H7 (cell line): Measurements from ENCODE around the gene EEF1A1. TPM values are rescaled to one million over a fixed set of nuclear protein-coding genes. Genes with fewer than 3 reads are reported as not detected.
"Not testable (repeated sequence)": the region's sequence is repeated elsewhere in the genome, so short reads cannot be mapped to it uniquely, and the experiment has no call there.

ENCODE experiments used
- DNase-seq: peaks from one replicate; pipeline ENCODE4 v3.0.0; 2012
- H3K27me3 ChIP-seq: 2 replicates; pipeline ENCODE4 v1.6.0; 2011; ENCODE audit warnings: mild to moderate bottlenecking, low read length; ENCODE audit not compliant: control insufficient read depth, insufficient read depth
- H3K36me3 ChIP-seq: replicated peaks from 2 replicates; pipeline ENCODE4 v1.5.1; 2011; ENCODE audit warnings: low read length; ENCODE audit not compliant: control insufficient read depth, insufficient read depth
- H3K4me3 ChIP-seq: 2 replicates; pipeline ENCODE4 v1.5.1; 2011; ENCODE audit warnings: low read depth, mild to moderate bottlenecking, control low read depth, low read length, moderate library complexity; ENCODE audit not compliant: insufficient read depth
- total RNA-seq: library from RNA; depleted of rRNA; stranded (reverse); fragments of >200 nt; shearing (Covaris generic); gene quantifications from 2 replicates; pipeline ENCODE4 v1.2.3, GENCODE V29; 2014; rRNA removed

Gene EEF1A1
- 12,173 and 12,318 TPM in 2 replicates for total RNA-seq

DNA sequence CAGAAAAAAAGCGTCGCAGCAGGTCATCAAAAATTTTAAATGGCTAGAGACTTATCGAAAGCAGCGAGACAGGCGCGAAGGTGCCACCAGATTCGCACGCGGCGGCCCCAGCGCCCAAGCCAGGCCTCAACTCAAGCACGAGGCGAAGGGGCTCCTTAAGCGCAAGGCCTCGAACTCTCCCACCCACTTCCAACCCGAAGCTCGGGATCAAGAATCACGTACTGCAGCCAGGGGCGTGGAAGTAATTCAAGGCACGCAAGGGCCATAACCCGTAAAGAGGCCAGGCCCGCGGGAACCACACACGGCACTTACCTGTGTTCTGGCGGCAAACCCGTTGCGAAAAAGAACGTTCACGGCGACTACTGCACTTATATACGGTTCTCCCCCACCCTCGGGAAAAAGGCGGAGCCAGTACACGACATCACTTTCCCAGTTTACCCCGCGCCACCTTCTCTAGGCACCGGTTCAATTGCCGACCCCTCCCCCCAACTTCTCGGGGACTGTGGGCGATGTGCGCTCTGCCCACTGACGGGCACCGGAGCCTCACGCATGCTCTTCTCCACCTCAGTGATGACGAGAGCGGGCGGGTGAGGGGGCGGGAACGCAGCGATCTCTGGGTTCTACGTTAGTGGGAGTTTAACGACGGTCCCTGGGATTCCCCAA lies at the start of gene EEF1A1:
TSS of gene EEF1A1 (minus strand) at position 345 of the 663 bp plus-strand sequence. CDS start 1,006 bp downstream, outside the sequence.
- no peaks in the 10 kb centered on the region for H3K27me3 ChIP-seq
- H3K36me3 ChIP-seq: peaks cover 30% of the 10 kb centered on the region
- DNase-seq: peak; percentile 95

DNA sequence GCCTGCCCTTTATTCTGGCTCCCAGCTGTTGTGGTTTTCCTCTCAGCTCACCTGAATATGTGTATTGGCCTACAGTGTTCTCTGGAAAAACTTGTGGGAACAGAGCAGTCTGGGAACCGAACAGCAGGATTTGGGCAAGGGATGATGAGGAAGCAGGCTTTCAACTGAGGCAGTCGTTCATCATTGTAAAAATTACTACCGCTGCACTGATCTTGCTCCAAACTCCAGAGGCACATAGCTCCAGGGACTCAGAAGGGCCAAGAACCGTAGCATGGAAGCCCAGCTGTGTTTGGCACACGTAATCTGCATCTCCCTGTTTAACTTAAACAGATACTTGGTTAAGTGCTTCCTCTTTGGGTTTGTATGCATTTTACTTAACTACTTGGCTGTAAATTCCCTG lies 48.3 kb upstream of the EEF1A1 start:
- no peaks in the 10 kb centered on the region for H3K36me3 ChIP-seq
- no peak for DNase-seq
- H3K4me3 ChIP-seq: no peak overlapping the region
- H3K27me3 ChIP-seq: no peaks in the 10 kb centered on the region

More for the DNA sequence above, at the start of gene EEF1A1:
- peak within 1 kb of the TSS; percentile 91 for H3K4me3 ChIP-seq

DNA sequence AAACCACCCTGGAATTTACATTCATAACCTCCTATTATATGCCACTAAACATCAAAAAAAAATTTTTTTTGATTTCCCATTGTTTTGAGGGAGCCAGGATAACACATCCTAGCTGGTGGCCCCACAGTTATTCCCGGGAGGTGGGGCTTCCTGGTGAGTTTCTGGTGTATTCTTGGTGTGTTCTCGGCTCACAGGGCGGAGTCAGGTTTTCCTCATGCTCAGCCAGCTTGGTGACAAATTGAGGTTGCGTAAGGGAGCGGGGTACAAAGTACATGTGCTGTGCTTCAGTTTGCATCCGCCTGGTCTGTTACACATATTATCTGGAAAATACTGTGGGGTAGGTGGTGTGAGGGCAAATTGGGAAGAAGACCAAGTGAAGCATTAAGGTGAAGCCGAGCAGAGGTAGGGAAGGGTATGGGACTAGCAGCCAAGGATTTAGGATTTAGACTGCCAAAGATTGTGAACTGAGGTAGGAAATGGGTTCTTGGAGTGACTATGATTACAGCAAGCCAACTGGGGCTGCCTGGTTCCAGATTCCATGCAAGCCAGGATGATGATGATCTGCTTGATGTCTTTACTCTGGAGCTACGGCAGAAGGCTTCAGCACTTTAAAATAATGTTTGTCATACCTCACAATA lies 46.2 kb upstream of the EEF1A1 start:
- H3K36me3 ChIP-seq: no peaks in the 10 kb centered on the region
- H3K4me3 ChIP-seq: no peak overlapping the region
- no peak for DNase-seq
- H3K27me3 ChIP-seq: no peaks in the 10 kb centered on the region

GRCh38 chr6:73566486-73566871 lies 45.6 kb upstream of the EEF1A1 start:
- H3K4me3 ChIP-seq, DNase-seq, H3K36me3 ChIP-seq, H3K27me3 ChIP-seq: not testable (repeated sequence)

DNA sequence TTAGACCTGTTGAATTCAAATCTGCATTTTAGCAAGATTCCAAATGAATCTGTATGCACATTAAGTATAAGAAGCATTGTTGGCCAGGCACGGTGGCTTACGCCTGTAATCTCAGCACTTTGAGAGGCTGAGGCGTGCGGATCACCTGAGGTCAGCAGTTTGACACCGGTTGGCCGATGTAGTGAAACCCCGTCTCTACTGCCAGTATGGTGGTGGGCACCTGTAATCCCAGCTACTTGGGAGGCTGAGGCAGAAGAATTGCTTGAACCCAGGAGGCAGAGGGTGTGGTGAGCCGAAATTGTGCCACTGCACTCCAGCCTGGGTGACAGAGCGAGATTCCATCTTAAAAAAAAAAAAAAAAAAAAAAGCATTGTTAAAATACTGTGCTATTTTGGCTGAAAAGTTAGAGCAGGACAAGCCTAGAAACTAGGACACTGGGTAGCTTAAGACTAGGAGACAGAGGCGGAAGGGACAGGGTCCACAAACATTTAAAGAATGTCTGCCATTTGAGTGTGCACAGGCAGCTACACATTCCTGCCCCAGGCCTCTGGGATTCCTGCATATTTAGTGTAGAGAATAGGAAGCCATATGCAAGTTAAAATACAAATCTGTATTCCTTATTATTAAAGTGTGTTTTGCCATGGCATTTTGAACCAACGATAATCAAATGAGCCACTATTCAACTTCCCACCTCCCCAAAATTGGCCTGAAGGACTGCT lies 45.1 kb upstream of the EEF1A1 start:
- Histone ChIP-seq H3K4me3 (no peak overlapping the region), H3K36me3 (no peaks in the 10 kb centered on the region), H3K27me3 (no peaks in the 10 kb centered on the region)
- peak; percentile 79 for DNase-seq

- H3K36me3 ChIP-seq: no peaks in the 10 kb centered on the region
- H3K27me3 ChIP-seq: no peaks in the 10 kb centered on the region
- DNase-seq: no peak
- no peak overlapping the region for H3K4me3 ChIP-seq
Measured at GRCh38 chr6:73564578-73565345, 43.9 kb upstream of the EEF1A1 start.

DNA sequence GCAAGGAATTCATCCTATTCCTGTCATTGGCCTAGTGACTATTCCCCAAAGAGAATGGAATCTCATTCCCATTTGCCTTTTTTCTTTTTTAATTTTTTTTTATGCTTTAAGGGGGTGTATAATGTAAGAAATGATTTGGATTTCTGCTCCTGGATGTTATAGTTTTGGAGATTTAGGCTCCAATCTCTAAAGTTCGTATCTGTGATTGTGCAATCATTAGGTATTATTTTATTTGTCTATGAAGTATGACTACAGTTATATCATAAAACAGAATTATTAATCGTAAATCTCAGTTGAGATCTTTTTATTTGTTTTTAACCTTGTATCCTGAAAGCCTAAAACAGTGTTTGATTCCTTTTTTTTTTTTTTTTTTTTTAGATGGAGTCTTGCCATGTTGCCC lies 41.7 kb upstream of the EEF1A1 start:
- Histone ChIP-seq H3K36me3 (no peaks in the 10 kb centered on the region), H3K27me3 (no peaks in the 10 kb centered on the region), H3K4me3 (no peak overlapping the region)
- DNase-seq: no peak

DNA sequence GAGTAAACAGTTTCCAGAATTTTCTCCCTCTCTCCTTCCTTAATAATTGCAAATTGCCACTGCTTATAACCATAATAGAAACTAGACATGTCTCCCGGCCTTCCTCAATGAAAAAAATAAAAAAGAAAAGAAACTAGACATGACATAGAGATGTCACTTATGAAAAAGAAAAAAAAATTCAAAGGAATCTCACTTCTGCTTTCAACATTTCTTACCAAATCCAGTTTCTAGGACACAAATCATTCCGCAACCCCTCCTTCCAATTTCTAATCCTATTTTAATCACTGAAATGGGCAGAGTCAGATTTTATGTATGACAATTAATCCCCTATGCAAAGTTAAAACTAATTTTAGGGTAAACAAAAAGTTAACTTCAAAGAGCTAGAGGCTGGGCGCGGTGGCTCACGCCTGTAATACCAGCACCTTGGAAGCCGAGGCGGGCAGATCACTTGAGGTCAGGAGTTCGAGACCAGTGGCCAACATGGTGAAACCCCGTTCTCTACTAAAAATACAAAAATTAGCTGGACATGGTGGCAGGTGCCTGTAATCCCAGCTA lies 40.1 kb upstream of the EEF1A1 start:
- no peak for DNase-seq
- H3K4me3 ChIP-seq: no peak overlapping the region
- no peaks in the 10 kb centered on the region for H3K27me3 ChIP-seq

DNA sequence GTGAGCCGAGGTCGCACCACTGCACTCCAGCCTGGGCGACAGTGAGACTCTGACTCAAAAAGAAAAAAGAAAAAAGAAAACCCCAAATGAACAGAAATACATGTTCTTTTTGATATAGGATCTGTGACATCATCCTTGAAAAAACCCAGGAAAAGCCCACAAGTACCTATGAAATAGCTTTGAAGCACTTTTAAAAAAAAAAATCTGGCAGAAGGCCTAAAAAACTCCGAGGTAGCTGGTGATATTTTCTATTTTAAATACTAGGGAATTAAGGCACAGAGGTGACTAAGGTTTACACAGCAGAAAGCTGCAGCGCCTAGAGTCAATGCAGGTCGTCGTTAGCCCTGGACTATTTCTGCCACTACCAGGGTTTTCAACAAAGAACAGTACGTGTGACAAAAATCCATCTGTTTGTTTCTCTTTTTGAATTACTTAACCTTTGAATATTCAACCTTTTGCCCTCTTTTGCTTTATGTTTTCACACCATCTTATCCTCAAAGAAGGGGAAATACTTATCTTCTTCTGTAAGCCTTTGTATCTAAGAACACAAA lies 39.4 kb upstream of the EEF1A1 start:
- H3K4me3 ChIP-seq: no peak overlapping the region
- no peaks in the 10 kb centered on the region for H3K27me3 ChIP-seq
- no peaks in the 10 kb centered on the region for H3K36me3 ChIP-seq
- no peak for DNase-seq

More for the DNA sequence above, 40.1 kb upstream of the EEF1A1 start:
- H3K36me3 ChIP-seq: no peaks in the 10 kb centered on the region

DNA sequence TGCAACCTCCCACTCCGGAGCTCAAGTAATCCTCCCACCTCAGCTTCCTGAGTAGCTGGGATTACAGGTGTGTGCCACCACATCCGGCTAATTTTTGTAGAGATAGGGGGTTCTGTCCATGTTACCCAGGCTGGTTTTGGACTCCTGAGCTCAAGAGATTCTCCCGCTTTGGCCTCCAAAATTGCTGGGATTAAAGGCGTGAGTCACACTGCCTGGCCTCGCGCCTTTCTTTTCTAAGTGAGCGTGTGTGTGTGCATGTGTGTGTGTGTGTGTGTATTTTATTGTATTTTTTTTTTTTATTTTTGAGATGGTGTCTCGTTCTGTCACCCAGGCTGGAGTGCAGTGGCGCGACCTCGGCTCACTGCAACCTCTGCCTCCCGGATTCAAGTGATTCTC lies 38.6 kb upstream of the EEF1A1 start:
- H3K27me3 ChIP-seq, DNase-seq, H3K36me3 ChIP-seq, H3K4me3 ChIP-seq: not testable (repeated sequence)

DNA sequence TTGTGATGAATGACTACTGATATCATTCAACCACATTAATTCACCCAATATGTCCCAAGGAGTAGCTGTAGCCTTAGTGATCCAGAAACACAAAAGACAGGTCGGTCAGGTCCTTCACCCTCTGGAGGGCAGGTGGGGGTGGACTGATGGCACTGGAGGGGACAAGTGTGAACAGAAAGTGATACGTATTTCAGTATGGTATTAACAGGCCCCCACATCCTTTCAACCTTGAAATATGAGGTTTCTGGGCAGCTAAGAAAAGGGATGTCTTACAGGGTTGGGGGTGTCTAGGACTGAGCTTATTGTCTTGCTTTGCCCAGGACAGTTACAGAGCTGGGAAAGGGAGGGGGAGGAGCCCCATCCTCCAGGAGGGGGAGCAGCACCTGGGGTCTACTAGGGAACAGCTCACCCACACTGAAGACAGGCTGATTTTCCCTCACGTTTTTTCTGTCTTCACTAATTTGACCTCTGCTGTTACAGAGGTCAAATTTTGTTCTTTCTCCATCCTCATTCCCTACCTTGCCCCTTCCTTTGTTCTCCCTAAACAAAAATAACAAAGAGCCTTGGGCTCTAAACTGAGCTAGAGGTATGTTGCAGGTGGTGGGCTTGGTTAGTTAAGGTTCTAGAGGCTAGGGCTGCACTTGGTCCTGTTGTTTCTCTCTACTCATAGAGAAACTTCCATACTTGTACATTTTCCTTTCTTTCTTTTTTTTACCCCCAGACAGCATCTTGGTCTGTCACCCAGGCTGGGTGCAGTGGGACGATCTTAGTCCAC lies 38.0 kb upstream of the EEF1A1 start:
- peak; percentile 76 for DNase-seq
- H3K27me3 ChIP-seq: no peaks in the 10 kb centered on the region
- H3K36me3 ChIP-seq: no peaks in the 10 kb centered on the region
- H3K4me3 ChIP-seq: no peak overlapping the region

DNA sequence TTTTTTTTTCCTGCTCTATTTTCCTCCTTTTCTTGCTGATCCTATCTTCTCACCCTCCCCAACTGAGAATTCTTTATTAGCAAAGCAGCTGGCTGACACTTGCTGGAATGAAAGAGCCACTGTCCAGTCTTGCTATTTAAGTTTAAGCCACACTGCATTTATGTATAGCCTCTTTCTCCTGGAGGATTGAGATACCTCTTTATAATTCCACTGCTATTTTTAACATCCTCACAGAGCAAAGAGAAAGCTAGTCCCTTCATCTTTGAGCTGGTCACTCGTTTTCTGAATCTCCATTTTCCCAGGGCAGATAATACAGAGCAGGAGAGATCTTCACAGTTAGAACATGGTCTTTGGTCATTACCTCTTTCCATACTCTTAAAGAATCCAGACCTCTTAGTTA lies 36.0 kb upstream of the EEF1A1 start:
- no peak for DNase-seq
- Histone ChIP-seq H3K27me3 (no peaks in the 10 kb centered on the region), H3K36me3 (no peaks in the 10 kb centered on the region), H3K4me3 (no peak overlapping the region)

DNA sequence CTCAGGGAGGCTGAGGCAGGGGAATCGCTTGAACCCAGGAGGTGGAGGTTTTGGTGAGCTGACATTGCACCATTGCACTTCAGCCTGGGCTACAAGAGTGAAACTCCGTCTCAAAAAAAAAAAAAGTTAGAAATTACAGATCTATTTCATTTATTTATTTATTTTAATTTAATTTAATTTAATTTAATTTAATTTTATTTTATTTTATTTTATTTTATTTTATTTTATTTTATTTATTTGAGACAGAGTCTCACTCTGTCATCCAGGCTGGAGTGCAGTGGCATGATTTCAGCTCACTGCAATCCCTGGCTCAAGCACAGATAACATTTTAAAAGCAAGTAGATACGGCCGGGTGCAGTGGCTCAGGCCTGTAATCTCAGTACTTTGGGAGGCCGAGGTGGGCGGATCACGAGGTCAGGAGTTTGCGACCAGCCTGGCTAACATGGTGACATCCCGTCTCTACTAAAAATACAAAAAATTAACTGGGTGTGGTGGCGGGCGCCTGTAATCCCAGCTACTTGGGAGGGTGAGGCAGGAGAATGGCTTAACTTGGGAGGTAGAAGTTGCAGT lies 34.6 kb upstream of the EEF1A1 start:
- not testable (repeated sequence) for H3K4me3 ChIP-seq, H3K27me3 ChIP-seq, H3K36me3 ChIP-seq, DNase-seq
